ENCODE measurements around the gene SFXN2. TPM values are rescaled to one million over a fixed set of nuclear protein-coding genes. Genes with fewer than 3 reads are reported as not detected.

The SFXN2 gene
- total RNA-seq, 2 experiments from 2014 or later: 38.1 to 45.1 TPM

DNA sequence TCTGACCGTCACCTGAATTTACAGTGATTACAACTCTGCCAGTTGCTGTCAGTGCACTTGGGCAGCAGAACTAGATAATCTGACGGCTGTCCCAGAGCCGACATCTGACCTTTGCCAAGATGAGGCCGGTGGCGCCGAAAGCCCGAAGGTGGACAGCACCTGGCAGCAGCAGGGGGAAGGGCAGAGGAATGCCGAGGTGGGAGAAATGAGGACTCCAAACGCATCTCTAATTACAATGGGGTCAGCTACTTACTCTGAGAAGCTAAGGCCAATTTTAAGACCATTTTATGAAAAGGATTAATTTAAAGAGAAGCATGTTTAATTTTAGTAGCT lies 36.4 kb upstream of the SFXN2 start:
- ChIA-PET POLR2A (interaction anchor here (0.5 to 1.4 kb wide), 4 partner anchors 14 to 40 kb away, joined by 3 to 6 read pairs (median 4); no protein-coding TSS in a partner anchor), CTCF (ENCODE audit: unreplicated experiment) (interaction anchor here (0.6 kb wide), 1 partner anchor 53 kb away, joined by 8 read pairs; no protein-coding TSS in a partner anchor)
- peaks cover 22% of the 10 kb centered on the region for H3K4me1 ChIP-seq (ENCODE audit: insufficient read depth, low read length, poor library complexity, severe bottlenecking)
- no peaks in the 10 kb centered on the region for H3K79me2 ChIP-seq (ENCODE audit: insufficient read depth, low read depth, low read length)
- no peaks in the 10 kb centered on the region for H3K9me2 ChIP-seq (ENCODE audit: insufficient read depth, low read length)
- H3K4me3 ChIP-seq (ENCODE audit: low read depth, low read length, poor library complexity, severe bottlenecking): no peak overlapping the region
- no peaks in the 10 kb centered on the region for H4K20me1 ChIP-seq (ENCODE audit: insufficient read depth, low read length)
- no TSS peak for BruUV-seq (replicated peaks)
- TF ChIP-seq, protein P1, sequence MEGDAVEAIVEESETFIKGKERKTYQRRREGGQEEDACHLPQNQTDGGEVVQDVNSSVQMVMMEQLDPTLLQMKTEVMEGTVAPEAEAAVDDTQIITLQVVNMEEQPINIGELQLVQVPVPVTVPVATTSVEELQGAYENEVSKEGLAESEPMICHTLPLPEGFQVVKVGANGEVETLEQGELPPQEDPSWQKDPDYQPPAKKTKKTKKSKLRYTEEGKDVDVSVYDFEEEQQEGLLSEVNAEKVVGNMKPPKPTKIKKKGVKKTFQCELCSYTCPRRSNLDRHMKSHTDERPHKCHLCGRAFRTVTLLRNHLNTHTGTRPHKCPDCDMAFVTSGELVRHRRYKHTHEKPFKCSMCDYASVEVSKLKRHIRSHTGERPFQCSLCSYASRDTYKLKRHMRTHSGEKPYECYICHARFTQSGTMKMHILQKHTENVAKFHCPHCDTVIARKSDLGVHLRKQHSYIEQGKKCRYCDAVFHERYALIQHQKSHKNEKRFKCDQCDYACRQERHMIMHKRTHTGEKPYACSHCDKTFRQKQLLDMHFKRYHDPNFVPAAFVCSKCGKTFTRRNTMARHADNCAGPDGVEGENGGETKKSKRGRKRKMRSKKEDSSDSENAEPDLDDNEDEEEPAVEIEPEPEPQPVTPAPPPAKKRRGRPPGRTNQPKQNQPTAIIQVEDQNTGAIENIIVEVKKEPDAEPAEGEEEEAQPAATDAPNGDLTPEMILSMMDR (conservative IDR thresholded peaks at IDR 0.05; ENCODE audit: low read length): no peak
- no peak for TF ChIP-seq EZH2phosphoT487 (IDR thresholded peaks at IDR 0.05; ENCODE audit: borderline replicate concordance, low read depth, low read length)
- H3K4me2 ChIP-seq (ENCODE audit: low read length): no peak overlapping the region
- no peaks in the 10 kb centered on the region for H3K9me3 ChIP-seq (ENCODE audit: low read length)
- DNase-seq (ENCODE audit: low spot score): no peak
- intact Hi-C loops (cut with micrococcal nuclease; ENCODE audit: unreplicated experiment): loop anchor here (2.0 kb wide), 1 partner anchor 37 kb away; the partner anchor contains the start of genes ARL3 and SFXN2
- peaks cover 22% of the 10 kb centered on the region; the same call in 1 of the 2 replicates for H3K36me3 ChIP-seq (ENCODE audit: insufficient read depth, low read length)
- H2AFZ ChIP-seq (ENCODE audit: low read length): no peak overlapping the region
- no peak overlapping the region for H3K27ac ChIP-seq (ENCODE audit: low read depth, low read length, poor library complexity, severe bottlenecking)

DNA sequence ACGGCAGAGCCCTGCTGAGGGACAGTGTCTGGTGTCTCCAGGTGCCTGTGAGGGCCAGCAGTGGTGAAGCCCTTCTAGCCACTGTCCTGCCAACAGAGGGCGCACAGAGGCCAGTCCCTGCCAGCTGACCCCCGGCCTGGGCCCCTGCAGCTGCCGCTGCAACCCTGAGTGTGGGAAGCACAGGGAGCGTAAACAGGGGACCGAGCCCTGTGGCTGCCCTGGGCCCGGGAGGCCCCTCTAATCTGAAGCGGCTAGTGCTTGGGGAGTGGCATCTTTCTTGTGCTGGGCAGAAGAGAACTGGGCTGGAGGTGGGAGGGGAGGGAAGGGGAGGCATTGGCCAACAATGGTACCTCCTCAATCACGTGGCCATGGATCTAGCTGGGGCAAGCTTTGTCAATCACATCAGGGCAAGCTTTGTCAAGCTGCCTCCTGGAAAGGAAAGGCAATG lies 35.6 kb upstream of the SFXN2 start:
- Histone ChIP-seq H3K4me1 (ENCODE audit: insufficient read depth, low read length, poor library complexity, severe bottlenecking) (peaks cover 22% of the 10 kb centered on the region), H3K4me2 (ENCODE audit: low read length) (no peak overlapping the region)

More for the DNA sequence above, 35.6 kb upstream of the SFXN2 start:
- DNase-seq (ENCODE audit: low spot score): peak; percentile 64
- TF ChIP-seq, protein P1 (conservative IDR thresholded peaks at IDR 0.05; ENCODE audit: low read length): peak; percentile 75
- TF ChIP-seq EZH2phosphoT487 (IDR thresholded peaks at IDR 0.05; ENCODE audit: borderline replicate concordance, low read depth, low read length): no peak
- no TSS peak for BruUV-seq (replicated peaks)
- intact Hi-C loops (cut with micrococcal nuclease; ENCODE audit: unreplicated experiment): loop anchor here (2.0 kb wide), 1 partner anchor 36 kb away; the partner anchor contains the start of genes ARL3 and SFXN2
- CTCF ChIA-PET (ENCODE audit: unreplicated experiment): no interaction called here
- Histone ChIP-seq H3K79me2 (ENCODE audit: insufficient read depth, low read depth, low read length) (no peaks in the 10 kb centered on the region), H4K20me1 (ENCODE audit: insufficient read depth, low read length) (no peaks in the 10 kb centered on the region), H2AFZ (ENCODE audit: low read length) (no peak overlapping the region), H3K9me3 (ENCODE audit: low read length) (no peaks in the 10 kb centered on the region), H3K27ac (ENCODE audit: low read depth, low read length, poor library complexity, severe bottlenecking) (no peak overlapping the region), H3K4me3 (ENCODE audit: low read depth, low read length, poor library complexity, severe bottlenecking) (no peak overlapping the region), H3K36me3 (ENCODE audit: insufficient read depth, low read length) (peaks cover 25% of the 10 kb centered on the region; the same call in 1 of the 2 replicates), H3K9me2 (ENCODE audit: insufficient read depth, low read length) (no peaks in the 10 kb centered on the region)
- POLR2A ChIA-PET: interaction anchor here (0.5 to 1.4 kb wide), 4 partner anchors 13 to 40 kb away, joined by 3 to 6 read pairs (median 4); no protein-coding TSS in a partner anchor
